Chondrocyte (in vitro differentiated cells): ENCODE results near the gene ASXL2. TPM values are rescaled to one million over a fixed set of nuclear protein-coding genes. Genes with fewer than 3 reads are reported as not detected.
"Not testable (repeated sequence)": the region's sequence is repeated elsewhere in the genome, so short reads cannot be mapped to it uniquely, and the experiment has no call there.

Experiments
- DNase-seq: peaks from one replicate; pipeline ENCODE4 v3.0.0; 2021; ENCODE audit warnings: mixed read lengths, low spot score
- H3K27ac Mint-ChIP-seq: one replicate; pipeline ENCODE4 v1.8.0; 2021; ENCODE audit warnings: mild to moderate bottlenecking, moderate library complexity, mixed read lengths; ENCODE audit not compliant: unreplicated experiment
- H3K27me3 Mint-ChIP-seq: 2 replicates; pipeline ENCODE4 v1.8.0; 2021; ENCODE audit warnings: low read depth, mixed read lengths
- H3K36me3 Mint-ChIP-seq: 2 replicates; pipeline ENCODE4 v1.8.0; 2021; ENCODE audit warnings: low read depth, mixed read lengths
- H3K4me1 Mint-ChIP-seq: 2 replicates; pipeline ENCODE4 v1.8.0; 2021; ENCODE audit warnings: low read depth, mild to moderate bottlenecking, mixed read lengths
- H3K4me3 Mint-ChIP-seq: one replicate; pipeline ENCODE4 v1.8.0; 2021; ENCODE audit warnings: mild to moderate bottlenecking, moderate library complexity, mixed read lengths; ENCODE audit not compliant: unreplicated experiment
- H3K9me3 Mint-ChIP-seq: 2 replicates; pipeline ENCODE4 v1.8.0; 2021; ENCODE audit warnings: low read depth, mixed read lengths
- total RNA-seq: library from RNA; stranded (reverse); gene quantifications from 3 replicates; pipeline ENCODE4 v1.2.1, GENCODE V29; 2021
- TF ChIP-seq, protein P1 (sequence below): fragments of 200-600 bp; sonication (generic); IDR thresholded peaks from 2 replicates; pipeline ENCODE4 v1.5.0; 2021; ENCODE audit warnings: antibody characterized with exemption, mild to moderate bottlenecking, moderate library complexity

Gene ASXL2
- total RNA-seq, 1 donor from 2014 or later: 24.7 TPM

GRCh38 chr2:25856377-25856776 is 21.9 kb downstream of the ASXL2 start:
- no peak for DNase-seq
- Mint-ChIP-seq H3K36me3 (no peaks in the 10 kb centered on the region), H3K27ac (no peak overlapping the region), H3K4me1 (peaks cover 26% of the 10 kb centered on the region), H3K4me3 (no peak overlapping the region), H3K27me3 (no peaks in the 10 kb centered on the region), H3K9me3 (no peaks in the 10 kb centered on the region)
- TF ChIP-seq, protein P1, sequence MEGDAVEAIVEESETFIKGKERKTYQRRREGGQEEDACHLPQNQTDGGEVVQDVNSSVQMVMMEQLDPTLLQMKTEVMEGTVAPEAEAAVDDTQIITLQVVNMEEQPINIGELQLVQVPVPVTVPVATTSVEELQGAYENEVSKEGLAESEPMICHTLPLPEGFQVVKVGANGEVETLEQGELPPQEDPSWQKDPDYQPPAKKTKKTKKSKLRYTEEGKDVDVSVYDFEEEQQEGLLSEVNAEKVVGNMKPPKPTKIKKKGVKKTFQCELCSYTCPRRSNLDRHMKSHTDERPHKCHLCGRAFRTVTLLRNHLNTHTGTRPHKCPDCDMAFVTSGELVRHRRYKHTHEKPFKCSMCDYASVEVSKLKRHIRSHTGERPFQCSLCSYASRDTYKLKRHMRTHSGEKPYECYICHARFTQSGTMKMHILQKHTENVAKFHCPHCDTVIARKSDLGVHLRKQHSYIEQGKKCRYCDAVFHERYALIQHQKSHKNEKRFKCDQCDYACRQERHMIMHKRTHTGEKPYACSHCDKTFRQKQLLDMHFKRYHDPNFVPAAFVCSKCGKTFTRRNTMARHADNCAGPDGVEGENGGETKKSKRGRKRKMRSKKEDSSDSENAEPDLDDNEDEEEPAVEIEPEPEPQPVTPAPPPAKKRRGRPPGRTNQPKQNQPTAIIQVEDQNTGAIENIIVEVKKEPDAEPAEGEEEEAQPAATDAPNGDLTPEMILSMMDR: peak; percentile 7

GRCh38 chr2:25855065-25855464 is 23.2 kb downstream of the ASXL2 start:
- Mint-ChIP-seq H3K27ac (no peak overlapping the region), H3K4me1 (peaks cover 21% of the 10 kb centered on the region), H3K4me3 (no peak overlapping the region), H3K36me3 (no peaks in the 10 kb centered on the region), H3K9me3 (no peaks in the 10 kb centered on the region), H3K27me3 (no peaks in the 10 kb centered on the region)
- no peak for DNase-seq
- TF ChIP-seq, protein P1: no peak

GRCh38 chr2:25854613-25855012 is 23.7 kb downstream of the ASXL2 start:
- Mint-ChIP-seq H3K36me3 (no peaks in the 10 kb centered on the region), H3K9me3 (no peaks in the 10 kb centered on the region), H3K4me3 (no peak overlapping the region), H3K27ac (no peak overlapping the region), H3K27me3 (no peaks in the 10 kb centered on the region), H3K4me1 (peaks cover 21% of the 10 kb centered on the region)
- DNase-seq: no peak
- TF ChIP-seq, protein P1: no peak

- TF ChIP-seq, protein P1: no peak
- peaks cover 21% of the 10 kb centered on the region for H3K4me1 Mint-ChIP-seq
- H3K4me3 Mint-ChIP-seq: no peak overlapping the region
- no peak overlapping the region for H3K27ac Mint-ChIP-seq
- no peaks in the 10 kb centered on the region for H3K36me3 Mint-ChIP-seq
- H3K9me3 Mint-ChIP-seq: no peaks in the 10 kb centered on the region
- H3K27me3 Mint-ChIP-seq: no peaks in the 10 kb centered on the region
- no peak for DNase-seq
Measured at GRCh38 chr2:25853038-25853638, 25.1 kb downstream of the ASXL2 start.

- peaks cover 21% of the 10 kb centered on the region for H3K4me1 Mint-ChIP-seq
- TF ChIP-seq, protein P1: peak; percentile 88
- H3K36me3 Mint-ChIP-seq: no peaks in the 10 kb centered on the region
- no peaks in the 10 kb centered on the region for H3K9me3 Mint-ChIP-seq
- no peaks in the 10 kb centered on the region for H3K27me3 Mint-ChIP-seq
- peak overlapping the region; percentile 64 for H3K4me3 Mint-ChIP-seq
- peak overlapping the region; percentile 97 for H3K27ac Mint-ChIP-seq
- no peak for DNase-seq
Measured at GRCh38 chr2:25851740-25852503, 26.4 kb downstream of the ASXL2 start.

DNA sequence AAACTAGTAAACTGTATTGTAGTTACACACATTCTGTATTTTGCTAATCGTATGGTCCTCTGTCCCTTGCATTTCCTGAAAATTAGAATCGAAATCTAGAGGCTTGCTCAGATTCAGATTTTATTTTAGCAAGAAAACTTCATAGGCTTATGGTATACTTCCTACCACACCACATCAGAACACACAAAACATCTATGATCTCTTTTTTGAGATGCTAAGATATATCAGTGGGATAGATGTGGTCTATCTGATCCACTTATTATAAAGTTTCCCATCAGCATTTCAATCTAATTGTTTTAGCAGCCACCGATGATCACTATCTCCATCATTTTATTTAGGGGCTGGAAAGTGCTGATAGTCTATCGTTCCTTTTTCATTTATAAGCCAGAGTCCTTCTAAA is 27.9 kb downstream of the ASXL2 start:
- H3K4me3 Mint-ChIP-seq, DNase-seq, H3K36me3 Mint-ChIP-seq, H3K9me3 Mint-ChIP-seq, H3K27me3 Mint-ChIP-seq, H3K27ac Mint-ChIP-seq: not testable (repeated sequence)
- peaks cover 21% of the 10 kb centered on the region for H3K4me1 Mint-ChIP-seq

GRCh38 chr2:25849350-25849749 is 28.9 kb downstream of the ASXL2 start:
- not testable (repeated sequence) for H3K4me3 Mint-ChIP-seq, H3K9me3 Mint-ChIP-seq, H3K27me3 Mint-ChIP-seq, DNase-seq, H3K27ac Mint-ChIP-seq, H3K36me3 Mint-ChIP-seq
- H3K4me1 Mint-ChIP-seq: peaks cover 24% of the 10 kb centered on the region
